SU-DHL-6 (cell line): ENCODE results near the gene ZSCAN10.

Experiments
- H2AFZ ChIP-seq: fragments of 200-600 bp; sonication (generic); 2 replicates; pipeline ENCODE4 v1.6.1; 2014; ENCODE audit warnings: low read depth, mild to moderate bottlenecking, moderate library complexity, mixed read lengths, antibody characterized with exemption, low read length; ENCODE audit not compliant: severe bottlenecking
- H3F3A ChIP-seq: fragments of 200-600 bp; shearing (Covaris generic); 2 replicates; pipeline ENCODE4 v1.6.0; 2016; ENCODE audit warnings: antibody characterized with exemption, mild to moderate bottlenecking; ENCODE audit not compliant: insufficient read depth
- H3K27ac ChIP-seq: fragments of 200-600 bp; sonication (generic); 2 replicates; pipeline ENCODE4 v1.5.1; 2016; ENCODE audit warnings: low read depth, mild to moderate bottlenecking, low read length, moderate library complexity, mixed read lengths
- H3K27me3 ChIP-seq: fragments of 200-600 bp; sonication (generic), shearing (Covaris generic); 2 replicates; pipeline ENCODE4 v1.6.0; 2014; ENCODE audit warnings: mild to moderate bottlenecking, low read length
- H3K36me3 ChIP-seq: fragments of 200-600 bp; sonication (generic); 2 replicates; pipeline ENCODE4 v1.6.1; 2014; ENCODE audit warnings: mild to moderate bottlenecking, low read length, mixed read lengths
- H3K4me2 ChIP-seq: fragments of 300-600, 200-600 bp; shearing (Covaris generic), sonication (generic); 2 replicates; pipeline ENCODE4 v1.6.0; 2014; ENCODE audit warnings: low read length, low read depth, mild to moderate bottlenecking; ENCODE audit not compliant: poor library complexity, severe bottlenecking
- H3K4me3 ChIP-seq: fragments of 200-600 bp; sonication (generic); 2 replicates; pipeline ENCODE4 v1.5.1; 2014; ENCODE audit warnings: antibody characterized with exemption, low read length, mild to moderate bottlenecking, mixed read lengths; ENCODE audit not compliant: insufficient read depth, poor library complexity, severe bottlenecking
- H3K79me2 ChIP-seq: fragments of 200-600 bp; sonication (generic); 2 replicates; pipeline ENCODE4 v1.6.1; 2014; ENCODE audit warnings: mild to moderate bottlenecking, low read length, moderate library complexity; ENCODE audit not compliant: insufficient read depth
- H3K9ac ChIP-seq: fragments of 200-600 bp; sonication (generic); 2 replicates; pipeline ENCODE4 v1.7.0; 2014; ENCODE audit warnings: mild to moderate bottlenecking, low read length
- H3K9me2 ChIP-seq: fragments of 200-600 bp; sonication (generic); replicated peaks from 2 replicates; pipeline ENCODE4 v1.6.1; 2014; ENCODE audit warnings: low read length; ENCODE audit not compliant: insufficient read depth
- H3K9me3 ChIP-seq: fragments of 200-600 bp; sonication (generic); 2 replicates; pipeline ENCODE4 v1.6.1; 2014; ENCODE audit warnings: low read length, mixed read lengths; ENCODE audit not compliant: insufficient read depth
- H4K20me1 ChIP-seq: fragments of 200-600 bp; sonication (generic); 2 replicates; pipeline ENCODE4 v1.6.1; 2014; ENCODE audit warnings: low read depth, mild to moderate bottlenecking, antibody characterized with exemption, low read length, moderate library complexity, mixed read lengths
- EZH2phosphoT487 ChIP-seq: fragments of 200-600 bp; sonication (generic), shearing (Covaris generic); conservative IDR thresholded peaks from 2 replicates; pipeline ENCODE4 v1.6.1; 2018; ENCODE audit warnings: mild to moderate bottlenecking, antibody characterized with exemption, low read length, moderate library complexity, mixed read lengths
- TF ChIP-seq, protein P1 (sequence below): fragments of 200-600 bp; sonication (generic); IDR thresholded peaks from one replicate; pipeline ENCODE4 v1.5.1; 2017; ENCODE audit warnings: antibody characterized with exemption, mild to moderate bottlenecking, low read length, moderate library complexity; ENCODE audit not compliant: insufficient read depth, poor library complexity, severe bottlenecking

Gene ZSCAN10

DNA sequence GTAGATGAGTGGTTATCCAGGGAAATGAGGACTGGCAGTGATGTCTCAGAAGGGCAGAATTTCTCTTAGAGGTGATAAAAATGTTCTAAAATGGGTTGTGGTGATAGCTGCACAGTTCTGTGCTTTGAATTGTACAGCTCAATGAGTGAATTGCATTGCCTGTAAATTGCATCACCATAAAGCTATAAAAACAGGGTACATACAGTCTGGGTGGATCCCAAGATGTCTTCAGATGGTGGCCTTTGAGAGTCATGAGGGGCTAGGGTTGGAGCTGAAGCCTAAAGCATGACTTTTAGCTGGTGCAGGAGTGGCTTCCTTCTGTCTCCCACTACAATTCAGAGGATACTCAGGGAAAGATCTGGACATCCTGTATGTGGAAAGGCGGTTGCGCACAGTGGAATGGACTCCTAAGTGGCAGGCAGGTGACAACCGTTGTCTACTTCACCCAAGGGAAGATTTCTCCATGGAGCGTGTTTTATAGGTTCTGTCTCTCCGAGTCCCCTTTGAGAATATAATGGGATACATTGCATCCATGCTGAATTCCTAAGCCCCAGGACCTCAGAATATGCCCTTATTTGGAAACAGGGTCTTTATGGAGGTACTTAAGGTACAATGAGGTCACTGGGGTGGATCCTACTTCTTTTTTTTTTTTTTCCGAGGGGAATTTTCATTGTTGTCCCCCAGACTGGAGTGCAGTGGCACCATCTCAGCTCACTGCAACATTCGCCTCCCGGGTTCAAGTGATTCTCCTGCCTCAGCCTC is 35.3 kb downstream of the ZSCAN10 start:
- no peak overlapping the region for H3K4me2 ChIP-seq
- 0 out of 2 replicates have a peak, but pooled peaks cover 4% of the 10 kb centered on the region for H3F3A ChIP-seq
- no peak overlapping the region for H3K27ac ChIP-seq
- H4K20me1 ChIP-seq: no peaks in the 10 kb centered on the region
- no peaks in the 10 kb centered on the region for H3K9me3 ChIP-seq
- no peak overlapping the region for H3K4me3 ChIP-seq
- no peaks in the 10 kb centered on the region for H3K9me2 ChIP-seq
- H3K9ac ChIP-seq: no peak overlapping the region
- H3K27me3 ChIP-seq: no peaks in the 10 kb centered on the region
- H3K36me3 ChIP-seq: no peaks in the 10 kb centered on the region
- no peak for TF ChIP-seq EZH2phosphoT487
- TF ChIP-seq, protein P1, sequence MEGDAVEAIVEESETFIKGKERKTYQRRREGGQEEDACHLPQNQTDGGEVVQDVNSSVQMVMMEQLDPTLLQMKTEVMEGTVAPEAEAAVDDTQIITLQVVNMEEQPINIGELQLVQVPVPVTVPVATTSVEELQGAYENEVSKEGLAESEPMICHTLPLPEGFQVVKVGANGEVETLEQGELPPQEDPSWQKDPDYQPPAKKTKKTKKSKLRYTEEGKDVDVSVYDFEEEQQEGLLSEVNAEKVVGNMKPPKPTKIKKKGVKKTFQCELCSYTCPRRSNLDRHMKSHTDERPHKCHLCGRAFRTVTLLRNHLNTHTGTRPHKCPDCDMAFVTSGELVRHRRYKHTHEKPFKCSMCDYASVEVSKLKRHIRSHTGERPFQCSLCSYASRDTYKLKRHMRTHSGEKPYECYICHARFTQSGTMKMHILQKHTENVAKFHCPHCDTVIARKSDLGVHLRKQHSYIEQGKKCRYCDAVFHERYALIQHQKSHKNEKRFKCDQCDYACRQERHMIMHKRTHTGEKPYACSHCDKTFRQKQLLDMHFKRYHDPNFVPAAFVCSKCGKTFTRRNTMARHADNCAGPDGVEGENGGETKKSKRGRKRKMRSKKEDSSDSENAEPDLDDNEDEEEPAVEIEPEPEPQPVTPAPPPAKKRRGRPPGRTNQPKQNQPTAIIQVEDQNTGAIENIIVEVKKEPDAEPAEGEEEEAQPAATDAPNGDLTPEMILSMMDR: no peak
- H2AFZ ChIP-seq: no peak overlapping the region
- no peaks in the 10 kb centered on the region for H3K79me2 ChIP-seq

DNA sequence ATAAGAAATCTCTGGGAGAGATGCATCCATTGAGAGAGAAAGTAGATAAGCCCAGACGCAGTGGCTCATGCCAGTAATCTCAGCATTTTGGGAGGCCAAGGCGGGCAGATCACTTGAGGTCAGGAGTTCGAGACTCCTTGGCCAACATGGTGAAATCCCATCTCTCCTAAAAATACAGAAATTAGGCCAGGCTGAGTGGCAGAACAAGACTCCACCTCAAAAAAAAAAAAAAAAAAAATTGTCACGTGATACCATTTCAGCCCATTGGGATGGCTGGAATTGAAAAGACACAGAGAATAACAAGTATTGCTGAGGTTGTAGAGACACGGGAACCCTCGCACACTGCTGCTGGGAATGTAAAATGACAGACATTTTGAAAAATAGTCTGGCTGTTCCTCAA is 36.5 kb downstream of the ZSCAN10 start:
- H3K4me2 ChIP-seq: no peak overlapping the region
- no peak for TF ChIP-seq EZH2phosphoT487
- TF ChIP-seq, protein P1: no peak
- no peaks in the 10 kb centered on the region for H4K20me1 ChIP-seq
- 0 out of 2 replicates have a peak, but pooled peaks cover 4% of the 10 kb centered on the region for H3F3A ChIP-seq
- no peak overlapping the region for H2AFZ ChIP-seq
- H3K27me3 ChIP-seq: no peaks in the 10 kb centered on the region
- H3K9me3 ChIP-seq: no peaks in the 10 kb centered on the region
- no peak overlapping the region for H3K9ac ChIP-seq
- H3K36me3 ChIP-seq: no peaks in the 10 kb centered on the region
- no peaks in the 10 kb centered on the region for H3K79me2 ChIP-seq
- H3K9me2 ChIP-seq: no peaks in the 10 kb centered on the region
- H3K27ac ChIP-seq: no peak overlapping the region
- H3K4me3 ChIP-seq: no peak overlapping the region

DNA sequence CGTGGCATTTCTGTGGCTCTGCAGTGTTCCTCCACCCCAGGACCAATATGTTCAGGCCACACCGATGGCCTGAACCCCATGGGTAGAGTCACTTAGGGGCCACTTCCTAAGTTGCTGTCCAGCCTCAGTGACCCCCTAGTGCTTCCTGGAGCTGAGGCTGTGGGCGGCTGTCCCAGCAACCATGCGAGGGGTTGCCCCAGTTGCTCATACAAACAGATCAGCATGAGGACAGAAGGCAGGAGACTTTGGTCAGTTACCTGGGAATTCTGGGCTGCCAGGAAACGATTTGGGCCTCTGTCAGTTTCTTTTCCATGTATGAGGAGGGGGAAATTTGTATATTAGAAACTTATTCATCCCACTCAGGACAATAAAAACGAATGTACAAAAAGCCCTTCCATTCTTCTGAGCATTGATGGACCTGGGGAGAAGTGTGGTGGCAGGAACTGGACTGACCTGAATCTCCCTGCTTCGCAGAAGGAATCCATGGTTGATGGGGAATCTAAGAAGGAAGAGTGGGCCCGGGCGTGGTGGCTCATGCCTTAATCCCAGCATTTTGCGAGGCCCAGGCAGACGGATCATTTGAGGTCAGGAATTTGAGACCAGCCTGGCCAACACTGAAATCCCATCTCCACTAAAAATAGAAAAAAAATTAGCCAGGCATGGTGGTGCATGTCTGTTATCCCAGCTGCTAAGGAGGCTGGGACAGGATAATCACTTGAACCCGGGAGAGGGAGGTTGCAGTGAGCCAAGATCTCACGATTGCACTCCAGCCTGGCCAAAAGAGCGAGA is 38.6 kb downstream of the ZSCAN10 start:
- Histone ChIP-seq H3K4me3 (no peak overlapping the region), H3K4me2 (no peak overlapping the region), H3K36me3 (no peaks in the 10 kb centered on the region), H3K9me3 (no peaks in the 10 kb centered on the region), H4K20me1 (no peaks in the 10 kb centered on the region), H3K27ac (no peak overlapping the region), H3K9ac (no peak overlapping the region), H3K9me2 (no peaks in the 10 kb centered on the region), H3K27me3 (no peaks in the 10 kb centered on the region), H2AFZ (no peak overlapping the region), H3K79me2 (no peaks in the 10 kb centered on the region), H3F3A (0 out of 2 replicates have a peak, but pooled peaks cover 4% of the 10 kb centered on the region)
- TF ChIP-seq, protein P1: no peak
- no peak for TF ChIP-seq EZH2phosphoT487
